GM23248 (cell line): ENCODE measurements around the gene ADCY2.

ENCODE experiments used
- EZH2 ChIP-seq: fragments of 200-600 bp; sonication (generic); IDR thresholded peaks from 2 replicates; pipeline ENCODE4 v1.6.1; 2018; ENCODE audit warnings: antibody characterized with exemption, mild to moderate bottlenecking; ENCODE audit not compliant: insufficient read depth, poor library complexity, severe bottlenecking
- EZH2phosphoT487 ChIP-seq: fragments of 200-600 bp; sonication (generic); IDR thresholded peaks from 2 replicates; pipeline ENCODE4 v1.6.1; 2018; ENCODE audit warnings: antibody characterized with exemption, moderate library complexity, mild to moderate bottlenecking, low read depth; ENCODE audit not compliant: insufficient read depth

- TF ChIP-seq EZH2 (no peak), EZH2phosphoT487 (no peak)
These were observed 477.3 kb downstream of the ADCY2 start for GRCh38 chr5:7873216-7873615.
